ENCODE results near the gene ABLIM2.

DNA sequence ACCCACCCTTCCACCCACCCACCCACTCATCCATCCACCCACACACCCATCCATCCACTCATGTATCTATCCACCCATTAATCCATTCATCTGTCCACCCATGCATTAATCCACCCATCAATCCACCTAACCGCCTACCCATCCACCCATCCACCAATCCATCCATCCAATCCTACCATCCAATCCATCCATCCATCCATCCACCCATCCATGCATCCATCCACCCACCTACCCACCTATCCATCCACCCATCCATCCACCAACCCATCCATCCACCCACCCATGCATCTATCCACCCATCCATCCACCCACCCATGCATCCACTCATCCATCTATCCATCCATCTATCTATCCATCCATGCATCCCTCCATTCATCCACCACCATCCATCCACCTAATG lies 184.2 kb downstream of the ABLIM2 start:
- TF ChIP-seq, protein P1, sequence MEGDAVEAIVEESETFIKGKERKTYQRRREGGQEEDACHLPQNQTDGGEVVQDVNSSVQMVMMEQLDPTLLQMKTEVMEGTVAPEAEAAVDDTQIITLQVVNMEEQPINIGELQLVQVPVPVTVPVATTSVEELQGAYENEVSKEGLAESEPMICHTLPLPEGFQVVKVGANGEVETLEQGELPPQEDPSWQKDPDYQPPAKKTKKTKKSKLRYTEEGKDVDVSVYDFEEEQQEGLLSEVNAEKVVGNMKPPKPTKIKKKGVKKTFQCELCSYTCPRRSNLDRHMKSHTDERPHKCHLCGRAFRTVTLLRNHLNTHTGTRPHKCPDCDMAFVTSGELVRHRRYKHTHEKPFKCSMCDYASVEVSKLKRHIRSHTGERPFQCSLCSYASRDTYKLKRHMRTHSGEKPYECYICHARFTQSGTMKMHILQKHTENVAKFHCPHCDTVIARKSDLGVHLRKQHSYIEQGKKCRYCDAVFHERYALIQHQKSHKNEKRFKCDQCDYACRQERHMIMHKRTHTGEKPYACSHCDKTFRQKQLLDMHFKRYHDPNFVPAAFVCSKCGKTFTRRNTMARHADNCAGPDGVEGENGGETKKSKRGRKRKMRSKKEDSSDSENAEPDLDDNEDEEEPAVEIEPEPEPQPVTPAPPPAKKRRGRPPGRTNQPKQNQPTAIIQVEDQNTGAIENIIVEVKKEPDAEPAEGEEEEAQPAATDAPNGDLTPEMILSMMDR (IDR thresholded peaks at IDR 0.05): no peak
- no peak for TF ChIP-seq POLR2A (IDR thresholded peaks at IDR 0.05)

Data from body of pancreas (tissue), 4 donors.